HL-60 (cell line): ENCODE data around the gene NUP98.

Experiments used
- GABPA ChIP-seq: IDR thresholded peaks from 2 replicates; pipeline ENCODE4 v1.6.1; 2012; ENCODE audit warnings: low read depth
- POLR2AphosphoS5 ChIP-seq: IDR thresholded peaks from 2 replicates; pipeline ENCODE4 v1.6.1; 2012; ENCODE audit warnings: low read depth
- SPI1 ChIP-seq: IDR thresholded peaks from 2 replicates; pipeline ENCODE4 v1.6.1; 2012; ENCODE audit warnings: low read depth, mild to moderate bottlenecking, borderline replicate concordance
- TF ChIP-seq, protein P1 (sequence below): IDR thresholded peaks from one replicate; pipeline ENCODE4 v1.5.1; 2011; ENCODE audit warnings: low read length, control low read depth, inconsistent platforms; ENCODE audit not compliant: insufficient read depth
- TF ChIP-seq, protein P2 (sequence below): IDR thresholded peaks from 2 replicates; pipeline ENCODE4 v1.6.1; 2012; ENCODE audit warnings: low read depth; ENCODE audit not compliant: insufficient replicate concordance

DNA sequence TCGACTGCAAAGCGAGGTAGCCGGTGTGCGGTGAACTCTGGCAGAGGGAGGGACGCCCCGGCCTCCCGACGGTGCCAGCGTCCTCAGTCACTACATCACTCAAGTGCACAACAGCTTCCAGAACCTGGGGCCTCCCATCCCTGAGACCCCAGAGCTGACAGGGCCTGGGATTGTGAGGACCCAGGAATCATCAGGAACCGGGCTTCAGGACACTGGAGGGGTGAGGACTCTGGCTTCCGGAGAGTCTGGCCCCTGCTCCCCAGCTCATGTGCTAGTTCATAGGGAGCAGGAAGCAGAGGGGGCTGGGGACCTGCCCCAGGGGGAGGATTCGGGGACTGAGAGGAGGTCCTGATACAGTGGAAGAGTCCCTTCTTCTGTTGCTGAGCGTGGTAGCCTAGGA lies 160.2 kb downstream of the NUP98 start:
- TF ChIP-seq, protein P1, sequence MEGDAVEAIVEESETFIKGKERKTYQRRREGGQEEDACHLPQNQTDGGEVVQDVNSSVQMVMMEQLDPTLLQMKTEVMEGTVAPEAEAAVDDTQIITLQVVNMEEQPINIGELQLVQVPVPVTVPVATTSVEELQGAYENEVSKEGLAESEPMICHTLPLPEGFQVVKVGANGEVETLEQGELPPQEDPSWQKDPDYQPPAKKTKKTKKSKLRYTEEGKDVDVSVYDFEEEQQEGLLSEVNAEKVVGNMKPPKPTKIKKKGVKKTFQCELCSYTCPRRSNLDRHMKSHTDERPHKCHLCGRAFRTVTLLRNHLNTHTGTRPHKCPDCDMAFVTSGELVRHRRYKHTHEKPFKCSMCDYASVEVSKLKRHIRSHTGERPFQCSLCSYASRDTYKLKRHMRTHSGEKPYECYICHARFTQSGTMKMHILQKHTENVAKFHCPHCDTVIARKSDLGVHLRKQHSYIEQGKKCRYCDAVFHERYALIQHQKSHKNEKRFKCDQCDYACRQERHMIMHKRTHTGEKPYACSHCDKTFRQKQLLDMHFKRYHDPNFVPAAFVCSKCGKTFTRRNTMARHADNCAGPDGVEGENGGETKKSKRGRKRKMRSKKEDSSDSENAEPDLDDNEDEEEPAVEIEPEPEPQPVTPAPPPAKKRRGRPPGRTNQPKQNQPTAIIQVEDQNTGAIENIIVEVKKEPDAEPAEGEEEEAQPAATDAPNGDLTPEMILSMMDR: no peak
- TF ChIP-seq POLR2AphosphoS5 (no peak), GABPA (no peak), SPI1 (no peak)
- TF ChIP-seq, protein P2, sequence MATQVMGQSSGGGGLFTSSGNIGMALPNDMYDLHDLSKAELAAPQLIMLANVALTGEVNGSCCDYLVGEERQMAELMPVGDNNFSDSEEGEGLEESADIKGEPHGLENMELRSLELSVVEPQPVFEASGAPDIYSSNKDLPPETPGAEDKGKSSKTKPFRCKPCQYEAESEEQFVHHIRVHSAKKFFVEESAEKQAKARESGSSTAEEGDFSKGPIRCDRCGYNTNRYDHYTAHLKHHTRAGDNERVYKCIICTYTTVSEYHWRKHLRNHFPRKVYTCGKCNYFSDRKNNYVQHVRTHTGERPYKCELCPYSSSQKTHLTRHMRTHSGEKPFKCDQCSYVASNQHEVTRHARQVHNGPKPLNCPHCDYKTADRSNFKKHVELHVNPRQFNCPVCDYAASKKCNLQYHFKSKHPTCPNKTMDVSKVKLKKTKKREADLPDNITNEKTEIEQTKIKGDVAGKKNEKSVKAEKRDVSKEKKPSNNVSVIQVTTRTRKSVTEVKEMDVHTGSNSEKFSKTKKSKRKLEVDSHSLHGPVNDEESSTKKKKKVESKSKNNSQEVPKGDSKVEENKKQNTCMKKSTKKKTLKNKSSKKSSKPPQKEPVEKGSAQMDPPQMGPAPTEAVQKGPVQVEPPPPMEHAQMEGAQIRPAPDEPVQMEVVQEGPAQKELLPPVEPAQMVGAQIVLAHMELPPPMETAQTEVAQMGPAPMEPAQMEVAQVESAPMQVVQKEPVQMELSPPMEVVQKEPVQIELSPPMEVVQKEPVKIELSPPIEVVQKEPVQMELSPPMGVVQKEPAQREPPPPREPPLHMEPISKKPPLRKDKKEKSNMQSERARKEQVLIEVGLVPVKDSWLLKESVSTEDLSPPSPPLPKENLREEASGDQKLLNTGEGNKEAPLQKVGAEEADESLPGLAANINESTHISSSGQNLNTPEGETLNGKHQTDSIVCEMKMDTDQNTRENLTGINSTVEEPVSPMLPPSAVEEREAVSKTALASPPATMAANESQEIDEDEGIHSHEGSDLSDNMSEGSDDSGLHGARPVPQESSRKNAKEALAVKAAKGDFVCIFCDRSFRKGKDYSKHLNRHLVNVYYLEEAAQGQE: no peak
